Subcutaneous adipose tissue (tissue), 4 donors: ENCODE results near the gene TTLL8. TPM values are rescaled to one million over a fixed set of nuclear protein-coding genes. Genes with fewer than 3 reads are reported as not detected.

Experiments
- total RNA-seq, 4 donors: library from RNA; depleted of rRNA; stranded (reverse); fragments of >200 nt; gene quantifications; one replicate each; pipeline ENCODE4 v1.1.0, GENCODE V29; 2016
- TF ChIP-seq, protein P1 (sequence below): fragments of 450-650 bp; IDR thresholded peaks from one replicate; pipeline ENCODE4 v1.5.1; 2016; ENCODE audit warnings: low read depth, mild to moderate bottlenecking, control low read depth, antibody characterized with exemption, moderate library complexity

The TTLL8 gene
- total RNA-seq, 4 donors from 2014 or later: not detected

DNA sequence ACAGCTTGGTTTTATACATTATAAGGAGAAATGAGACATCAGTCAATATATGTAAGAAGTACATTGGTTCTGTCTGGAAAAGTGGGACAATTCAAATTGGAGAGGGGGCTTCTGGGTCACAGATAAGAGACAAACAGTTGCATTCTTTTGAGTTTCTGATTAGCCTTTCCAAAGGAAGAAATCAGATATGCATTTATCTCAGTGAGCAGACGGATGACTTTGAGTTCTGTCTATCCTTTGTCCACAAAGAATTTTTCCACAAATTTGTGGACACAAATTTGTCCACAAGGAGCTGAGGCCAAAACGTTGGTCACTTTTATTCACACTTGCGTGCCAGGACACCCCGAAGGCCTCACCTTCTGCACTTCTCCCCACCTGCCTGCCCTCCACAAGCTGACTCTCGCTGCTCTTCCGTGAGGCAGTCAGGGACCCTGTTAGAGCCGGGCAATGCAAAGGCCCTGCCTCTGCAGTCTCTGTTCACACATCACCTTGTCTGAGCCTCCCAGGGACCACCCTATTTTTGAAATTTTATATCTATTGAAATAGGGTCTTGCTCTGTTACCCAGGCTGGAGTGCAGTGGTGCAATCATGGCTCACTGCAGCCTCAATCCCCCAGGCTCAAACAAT lies 66.1 kb downstream of the TTLL8 start:
- TF ChIP-seq, protein P1, sequence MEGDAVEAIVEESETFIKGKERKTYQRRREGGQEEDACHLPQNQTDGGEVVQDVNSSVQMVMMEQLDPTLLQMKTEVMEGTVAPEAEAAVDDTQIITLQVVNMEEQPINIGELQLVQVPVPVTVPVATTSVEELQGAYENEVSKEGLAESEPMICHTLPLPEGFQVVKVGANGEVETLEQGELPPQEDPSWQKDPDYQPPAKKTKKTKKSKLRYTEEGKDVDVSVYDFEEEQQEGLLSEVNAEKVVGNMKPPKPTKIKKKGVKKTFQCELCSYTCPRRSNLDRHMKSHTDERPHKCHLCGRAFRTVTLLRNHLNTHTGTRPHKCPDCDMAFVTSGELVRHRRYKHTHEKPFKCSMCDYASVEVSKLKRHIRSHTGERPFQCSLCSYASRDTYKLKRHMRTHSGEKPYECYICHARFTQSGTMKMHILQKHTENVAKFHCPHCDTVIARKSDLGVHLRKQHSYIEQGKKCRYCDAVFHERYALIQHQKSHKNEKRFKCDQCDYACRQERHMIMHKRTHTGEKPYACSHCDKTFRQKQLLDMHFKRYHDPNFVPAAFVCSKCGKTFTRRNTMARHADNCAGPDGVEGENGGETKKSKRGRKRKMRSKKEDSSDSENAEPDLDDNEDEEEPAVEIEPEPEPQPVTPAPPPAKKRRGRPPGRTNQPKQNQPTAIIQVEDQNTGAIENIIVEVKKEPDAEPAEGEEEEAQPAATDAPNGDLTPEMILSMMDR: no peak

- TF ChIP-seq, protein P1: no peak
Measured at GRCh38 chr22:49991167-49991566, 66.9 kb downstream of the TTLL8 start.

DNA sequence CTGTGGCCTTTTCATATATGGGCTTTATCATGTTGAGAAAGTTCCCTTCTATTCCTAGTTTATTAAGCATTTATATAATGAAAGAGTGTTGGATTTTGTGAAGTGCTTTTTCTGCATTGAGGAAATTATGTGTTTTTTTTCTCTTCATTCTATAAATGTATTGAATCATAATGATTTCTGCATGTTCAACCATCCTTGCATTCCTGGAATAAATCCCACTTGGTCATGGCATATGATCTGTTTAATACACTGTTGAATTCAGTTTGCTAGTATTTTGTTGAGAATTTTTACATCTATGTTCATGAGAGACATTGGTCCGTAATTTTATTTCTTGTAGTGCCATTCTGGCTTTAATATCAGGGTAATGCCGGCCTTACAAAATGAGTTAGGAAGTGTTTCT lies 71.8 kb downstream of the TTLL8 start:
- TF ChIP-seq, protein P1: no peak

GRCh38 chr22:49983148-49984042 lies 74.7 kb downstream of the TTLL8 start:
- TF ChIP-seq, protein P1: no peak

GRCh38 chr22:49979587-49980264 lies 78.4 kb downstream of the TTLL8 start:
- TF ChIP-seq, protein P1: no peak

DNA sequence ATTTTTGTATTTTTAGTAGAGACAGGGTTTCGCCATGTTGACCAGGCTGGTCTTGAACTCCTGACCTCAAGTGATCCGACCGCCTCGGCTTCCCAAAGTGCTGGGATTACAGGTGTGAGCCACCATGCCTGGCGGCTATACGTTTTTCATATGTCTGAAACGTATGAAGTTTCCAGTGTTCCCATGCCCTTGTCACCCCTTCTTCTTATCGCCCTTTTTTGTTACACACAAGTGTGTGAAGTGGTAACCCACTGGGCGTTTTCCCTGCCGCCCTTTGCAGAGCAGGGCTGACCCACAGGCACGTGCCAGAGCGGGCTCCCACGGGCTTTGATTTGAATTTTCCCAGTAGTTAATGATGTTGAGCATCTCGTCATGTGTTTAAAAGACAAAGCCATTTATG lies 80.5 kb downstream of the TTLL8 start:
- TF ChIP-seq, protein P1: no peak
